SK-MEL-5 (cell line): Measurements from ENCODE around the gene ZDHHC12. TPM values are rescaled to one million over a fixed set of nuclear protein-coding genes. Genes with fewer than 3 reads are reported as not detected.
"Not testable (repeated sequence)": the region's sequence is repeated elsewhere in the genome, so short reads cannot be mapped to it uniquely, and the experiment has no call there.

Source experiments
- DNase-seq: peaks from one replicate; pipeline ENCODE4 v3.0.0-alpha.2; 2016; ENCODE audit warnings: low read depth, low spot score
- in situ Hi-C: cut with HindIII; loops from 2 replicates; pipeline ENCODE4 v1.10.0; 2016; ENCODE audit warnings: low sequenced_read_pairs, high pct_unique_total_duplicates, low pct_unique_long_range_greater_than_20kb
- total RNA-seq: library from RNA; depleted of rRNA; stranded (reverse); fragments of >200 nt; shearing (Covaris generic); gene quantifications from 2 replicates; pipeline ENCODE4 v1.2.3, GENCODE V29; 2014

ZDHHC12 gene
- total RNA-seq, 1 experiment from 2014 or later = 65.2 TPM

- in situ Hi-C loops = no loop called here
- DNase-seq = no peak
Observed at GRCh38 chr9:128701227-128701854, 22.6 kb downstream of the ZDHHC12 start.

- in situ Hi-C loops, DNase-seq: not testable (repeated sequence)
Observed at GRCh38 chr9:128699096-128699795, 24.7 kb downstream of the ZDHHC12 start.

- in situ Hi-C loops = no loop called here
- no peak for DNase-seq
Observed at GRCh38 chr9:128696923-128697707, 26.8 kb downstream of the ZDHHC12 start.

GRCh38 chr9:128694344-128694743 lies 29.6 kb downstream of the ZDHHC12 start:
- in situ Hi-C loops = no loop called here

GRCh38 chr9:128693738-128694137 lies 30.2 kb downstream of the ZDHHC12 start:
- DNase-seq, in situ Hi-C loops: not testable (repeated sequence)

More at GRCh38 chr9:128694344-128694743, 29.6 kb downstream of the ZDHHC12 start:
- DNase-seq = no peak

- DNase-seq = no peak
- in situ Hi-C loops = no loop called here
Observed at GRCh38 chr9:128690684-128691034, 33.3 kb downstream of the ZDHHC12 start.

- peak; percentile 67 for DNase-seq
- in situ Hi-C loops = no loop called here
Observed at GRCh38 chr9:128689820-128690683, 33.9 kb downstream of the ZDHHC12 start.

- in situ Hi-C loops = no loop called here
- DNase-seq = no peak
Observed at GRCh38 chr9:128689293-128689774, 34.6 kb downstream of the ZDHHC12 start.

- DNase-seq = peak; percentile 93
- in situ Hi-C loops = no loop called here
Observed at GRCh38 chr9:128688501-128689292, 35.2 kb downstream of the ZDHHC12 start, which contains the start of gene SET. Gene SET, plus strand, starts transcription at chr9:128689222. Its CDS starts 361 bp downstream, at chr9:128689583.

GRCh38 chr9:128687453-128687852 lies 36.5 kb downstream of the ZDHHC12 start:
- DNase-seq = no peak
- in situ Hi-C loops = no loop called here

- DNase-seq = no peak
- in situ Hi-C loops = no loop called here
Observed at GRCh38 chr9:128685636-128686489, 38.1 kb downstream of the ZDHHC12 start.

- DNase-seq = peak; percentile 81
- in situ Hi-C loops = no loop called here
Observed at GRCh38 chr9:128684325-128685199, 39.4 kb downstream of the ZDHHC12 start.

GRCh38 chr9:128684065-128684324 lies 39.9 kb downstream of the ZDHHC12 start:
- in situ Hi-C loops = no loop called here
- no peak for DNase-seq

- peak; percentile 50 for DNase-seq
- in situ Hi-C loops = no loop called here
Observed at GRCh38 chr9:128683340-128684064, 40.4 kb downstream of the ZDHHC12 start.

- in situ Hi-C loops = no loop called here
- DNase-seq = no peak
Observed at GRCh38 chr9:128677794-128678193, 46.1 kb downstream of the ZDHHC12 start.
